HG03439 (cell line): ENCODE data around the gene SMIM7.
A peak's percentile ranks its signal among the peaks of the same experiment; 100 is the strongest.
"Not testable (repeated sequence)": the region's sequence is repeated elsewhere in the genome, so short reads cannot be mapped to it uniquely, and the experiment has no call there.

Experiments used
- ATAC-seq: cut with Tn5 transposase; IDR thresholded peaks from one replicate; pipeline ENCODE4 v1.9.1; 2021; ENCODE audit warnings: mild to moderate bottlenecking, moderate library complexity; ENCODE audit not compliant: unreplicated experiment

Gene SMIM7

DNA sequence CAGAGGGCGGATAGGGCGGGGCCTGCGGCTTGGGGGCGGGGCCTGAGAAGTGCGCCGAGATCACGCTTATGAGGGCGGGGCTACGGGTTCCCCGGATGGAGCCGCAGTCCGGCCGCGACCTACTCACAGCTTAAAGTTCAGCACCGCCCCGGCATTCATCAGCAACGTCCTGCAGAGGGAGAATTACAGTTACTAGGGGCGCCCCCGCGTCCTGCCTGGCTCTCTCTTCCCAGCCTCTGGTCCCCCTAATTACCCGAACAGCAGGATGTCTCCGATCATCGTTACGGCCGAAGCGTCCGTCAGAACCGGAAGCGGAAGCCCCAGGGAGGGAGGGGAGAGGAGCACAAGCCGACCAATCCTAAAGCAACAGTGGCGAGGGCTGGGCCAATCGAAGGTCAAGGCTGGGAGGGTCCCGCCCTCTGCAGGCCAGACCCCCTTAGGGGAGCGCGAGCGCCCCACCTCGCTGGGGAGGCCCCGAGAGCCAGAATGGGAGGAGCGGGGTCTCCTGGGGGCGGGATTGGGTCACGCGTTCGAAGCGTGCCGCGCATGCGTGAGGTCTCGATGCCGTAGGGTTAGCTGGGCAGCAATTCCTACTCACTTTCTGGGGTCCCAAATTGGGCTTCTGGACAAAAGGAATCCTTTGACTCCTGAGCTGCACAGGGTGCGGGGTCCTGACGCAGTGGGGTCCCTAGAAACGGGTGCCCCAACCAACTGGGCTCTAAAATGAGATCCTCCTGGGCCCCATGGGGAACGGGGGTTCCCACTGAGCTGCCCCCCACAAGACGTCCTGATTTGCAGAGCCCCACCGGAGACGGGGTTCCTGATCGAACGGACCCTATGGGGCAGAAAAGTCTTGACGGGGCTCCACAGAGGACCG is at the start of gene SMIM7:
TSS of gene SMIM7 (minus strand) at position 313 of the 877 bp plus-strand sequence. CDS start at position 279, 34 bp downstream.
- ATAC-seq: peak; percentile 90

DNA sequence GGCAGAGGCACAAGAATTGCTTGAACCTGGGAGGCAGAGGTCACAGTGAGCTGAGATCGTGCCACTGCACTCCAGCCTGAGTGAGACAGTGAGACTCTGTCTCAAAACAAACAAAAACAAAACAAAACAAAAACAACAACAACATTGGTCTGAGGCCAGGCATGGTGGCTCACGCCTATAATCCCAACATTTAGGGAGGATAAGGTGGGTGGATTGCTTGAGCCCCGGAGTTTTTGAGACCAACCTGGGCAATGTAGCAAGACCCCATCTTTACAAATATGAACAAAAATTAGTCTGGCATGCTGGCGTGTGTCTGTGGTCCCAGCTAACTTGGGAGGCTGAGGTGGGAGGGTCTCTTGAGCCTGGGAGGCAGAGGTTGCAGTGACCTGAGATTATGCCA is 43.7 kb upstream of the SMIM7 start:
- no peak for ATAC-seq

DNA sequence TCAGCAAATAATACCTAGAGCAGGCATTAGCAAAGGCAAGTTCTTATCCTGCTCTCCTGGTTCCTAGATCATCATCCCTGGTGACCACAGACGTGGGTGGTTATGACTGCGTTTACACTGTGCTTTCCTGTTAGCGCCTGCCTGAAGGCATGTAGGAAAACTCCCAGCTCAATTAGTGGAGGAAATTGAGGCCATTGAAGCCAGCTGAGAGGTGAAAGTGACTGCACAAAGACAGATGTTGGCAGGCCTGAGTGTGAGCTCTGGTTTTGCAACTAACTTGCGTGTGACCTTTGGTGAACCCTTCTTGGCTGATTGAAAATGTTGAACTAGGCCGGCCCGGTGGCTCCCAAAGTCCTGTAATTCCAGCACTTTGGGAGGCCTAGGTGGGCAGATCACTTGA is 42.2 kb upstream of the SMIM7 start:
- ATAC-seq: no peak

- ATAC-seq: no peak
Observed at GRCh38 chr19:16698914-16699313, 39.0 kb upstream of the SMIM7 start.

- no peak for ATAC-seq
Observed at GRCh38 chr19:16688084-16688483, 28.1 kb upstream of the SMIM7 start.

- no peak for ATAC-seq
Observed at GRCh38 chr19:16684216-16684615, 24.3 kb upstream of the SMIM7 start.

- no peak for ATAC-seq
Observed at GRCh38 chr19:16682539-16682938, 22.6 kb upstream of the SMIM7 start.

DNA sequence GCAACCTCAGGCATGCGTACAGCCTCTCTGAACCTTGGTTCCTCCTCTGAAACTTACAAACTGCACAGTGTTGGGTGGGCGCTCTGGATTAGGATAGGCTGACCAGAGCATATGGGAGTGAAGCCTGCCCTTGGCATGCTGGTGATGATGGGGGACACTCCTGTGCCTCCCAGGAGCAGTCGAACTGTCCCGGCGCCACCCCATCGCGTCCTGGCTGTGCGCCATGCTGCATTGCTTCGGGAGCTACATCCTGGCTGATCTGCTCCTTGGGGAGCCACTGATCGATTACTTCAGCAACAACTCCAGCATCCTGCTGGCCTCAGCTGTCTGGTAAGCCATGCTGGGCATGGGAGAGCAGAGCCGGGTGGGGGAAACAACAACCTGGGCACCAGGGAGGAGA is 19.9 kb upstream of the SMIM7 start:
- no peak for ATAC-seq

GRCh38 chr19:16678498-16678897 is 18.6 kb upstream of the SMIM7 start:
- ATAC-seq: no peak

- ATAC-seq: no peak
Observed at GRCh38 chr19:16677055-16677454, 17.1 kb upstream of the SMIM7 start.

GRCh38 chr19:16676101-16676798 is 16.3 kb upstream of the SMIM7 start:
- no peak for ATAC-seq

DNA sequence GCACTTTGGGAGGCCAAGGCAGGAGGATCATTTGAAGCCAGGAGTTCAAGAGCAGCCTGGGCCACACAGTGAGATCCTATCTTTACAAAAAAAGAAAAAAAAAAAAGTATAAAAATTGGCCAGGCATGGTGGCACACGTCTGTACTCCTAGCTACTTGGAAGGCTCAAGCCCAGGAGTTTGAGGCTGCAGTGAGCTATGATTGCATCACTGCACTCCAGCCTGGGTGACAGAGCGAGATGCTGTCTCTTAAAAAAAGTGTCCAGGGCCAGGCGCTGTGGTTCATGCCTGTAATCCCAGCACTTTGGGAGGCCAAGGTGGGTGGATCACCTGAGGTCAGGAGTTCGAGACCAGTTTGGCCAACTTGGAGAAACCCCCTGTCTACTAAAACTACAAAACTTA is 13.9 kb upstream of the SMIM7 start:
- not testable (repeated sequence) for ATAC-seq

- ATAC-seq: no peak
Observed at GRCh38 chr19:16673231-16673630, 13.3 kb upstream of the SMIM7 start.

DNA sequence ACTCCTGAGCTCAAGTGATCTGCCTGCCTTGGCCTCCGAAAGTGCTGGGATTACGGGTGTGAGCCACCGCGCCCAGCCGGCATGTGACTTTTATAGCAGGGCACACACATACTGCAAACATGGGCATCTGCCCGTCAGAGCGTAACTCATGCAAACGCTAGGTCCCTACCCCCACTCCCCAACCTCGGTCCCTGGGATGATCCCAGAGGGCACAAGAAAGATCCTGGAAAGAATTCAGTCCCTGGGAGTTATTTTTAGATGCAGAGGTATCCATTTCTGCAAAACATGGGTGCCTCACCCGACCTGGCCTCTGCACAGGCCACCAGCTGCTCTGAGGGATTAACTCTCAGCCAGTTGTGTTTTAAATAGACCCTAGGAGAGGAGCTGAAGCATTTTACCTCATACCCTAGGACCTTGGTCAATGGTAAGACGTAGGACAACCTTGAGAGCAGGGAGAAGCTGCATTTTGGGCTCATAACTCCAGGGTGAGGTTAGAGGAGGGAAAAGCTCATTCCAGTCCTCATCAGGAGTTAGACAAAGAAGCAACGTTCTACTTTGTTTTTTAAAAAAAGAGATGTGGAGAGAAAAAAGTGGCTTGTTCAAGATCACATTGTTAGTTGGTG is 11.8 kb upstream of the SMIM7 start:
- ATAC-seq: no peak

- ATAC-seq: no peak
Observed at GRCh38 chr19:16670291-16670690, 10.3 kb upstream of the SMIM7 start.

GRCh38 chr19:16668702-16669101 is 8.8 kb upstream of the SMIM7 start:
- not testable (repeated sequence) for ATAC-seq

DNA sequence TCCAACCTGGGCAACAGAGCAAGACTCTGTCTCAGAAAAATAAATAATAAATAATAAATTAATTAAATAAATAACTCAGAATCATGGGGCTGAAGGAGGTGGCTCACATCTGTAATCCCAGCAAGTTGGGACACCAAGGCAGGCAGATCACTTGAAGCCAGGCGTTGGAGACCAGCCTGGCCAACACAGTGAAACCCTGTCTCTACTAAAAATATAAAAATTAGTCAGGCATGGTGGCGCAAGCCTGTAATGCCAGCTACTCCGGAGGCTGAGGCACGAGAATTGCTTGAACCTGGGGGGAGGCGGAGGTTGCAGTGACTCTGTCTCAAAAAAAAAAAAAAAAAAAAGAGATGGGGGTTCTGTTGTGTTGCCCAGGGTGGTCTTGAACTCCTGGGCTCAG is 8.2 kb upstream of the SMIM7 start:
- ATAC-seq: no peak

DNA sequence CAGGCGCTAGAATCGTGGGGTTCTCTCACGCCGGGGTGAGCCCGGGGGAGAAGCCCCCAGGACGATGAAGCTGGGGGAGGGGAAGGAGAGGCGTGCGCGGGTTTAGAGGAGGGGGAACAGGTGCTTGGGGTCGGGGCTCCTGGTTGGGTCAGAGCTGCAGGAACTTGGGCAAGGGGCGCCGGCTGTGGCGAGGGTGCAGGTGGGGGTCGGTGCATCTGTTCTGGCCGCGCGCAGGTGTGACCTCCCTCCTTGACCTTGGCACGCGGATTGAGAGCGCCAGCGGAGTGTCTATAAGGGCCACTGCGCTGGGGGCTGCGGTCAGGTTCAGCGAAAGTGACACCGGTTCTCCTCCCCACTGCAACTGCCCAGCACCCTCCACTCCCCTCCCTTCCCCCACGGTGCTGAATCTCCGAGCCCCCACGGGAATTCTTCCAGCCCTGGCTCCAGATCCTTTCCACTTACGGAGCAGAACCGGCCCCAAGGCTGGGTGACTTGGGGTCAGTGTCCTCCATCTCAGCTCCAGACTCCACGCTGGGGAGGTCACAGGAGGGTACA is 1.6 kb upstream of the SMIM7 start:
- ATAC-seq: no peak

DNA sequence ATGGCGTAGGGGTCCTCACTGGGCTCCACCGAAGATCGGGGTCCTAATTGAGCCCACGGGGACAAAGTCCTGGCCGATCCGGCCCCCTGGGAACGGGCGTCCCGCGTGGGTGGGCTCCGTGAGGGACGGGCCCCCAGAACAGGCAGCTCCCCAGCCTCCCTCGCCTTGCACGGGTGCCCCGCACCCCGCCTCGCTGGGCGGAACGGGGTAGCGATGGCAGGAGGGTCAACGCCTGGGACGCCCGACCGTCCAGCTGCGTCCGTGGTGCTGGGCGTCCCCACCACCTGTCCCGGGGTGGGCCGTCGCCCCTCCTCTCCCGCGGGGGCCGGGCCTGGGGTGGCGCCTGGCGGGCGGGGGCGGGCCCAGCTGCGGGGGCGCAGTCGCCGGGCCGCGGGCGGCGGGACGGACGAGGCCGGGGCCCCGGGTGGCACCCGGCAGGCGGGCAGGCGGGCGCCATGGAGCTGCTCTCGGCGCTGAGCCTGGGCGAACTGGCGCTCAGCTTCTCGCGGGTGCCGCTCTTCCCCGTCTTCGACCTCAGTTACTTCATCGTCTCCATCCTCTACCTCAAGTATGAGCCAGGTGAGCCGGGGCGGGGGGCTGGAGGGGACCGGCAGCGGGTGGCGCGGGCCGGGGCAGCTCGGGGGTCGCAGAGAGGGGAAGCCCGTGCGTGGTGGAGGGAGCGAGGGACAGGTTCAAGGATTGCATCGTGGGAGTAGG is 977 bp upstream of the SMIM7 start, which contains the start of gene TMEM38A:
TSS of gene TMEM38A (plus strand) at position 377 of the 717 bp plus-strand sequence. CDS start at position 456, 79 bp downstream.
- peak; percentile 33 for ATAC-seq

GRCh38 chr19:16659464-16659831 is 496 bp downstream of the SMIM7 start:
- ATAC-seq: no peak

DNA sequence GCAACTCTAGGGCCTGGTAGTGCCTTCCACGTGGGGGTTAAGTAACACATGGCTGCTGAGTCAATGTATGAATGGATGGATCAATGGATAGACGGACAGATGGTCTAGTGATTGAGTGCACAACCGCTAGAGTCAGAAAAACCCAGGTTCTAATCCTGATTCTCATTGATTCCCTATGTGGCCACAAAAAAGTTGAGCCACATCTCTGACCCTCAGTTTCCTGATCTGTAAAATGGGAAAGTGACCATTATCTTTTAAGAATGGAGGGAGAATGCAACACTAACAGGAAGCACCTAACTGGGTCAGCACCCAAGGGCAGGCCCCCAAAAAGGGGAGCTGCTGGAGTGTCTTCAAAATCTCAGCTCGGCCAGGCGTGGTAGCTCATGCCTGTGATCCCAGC is 2.6 kb downstream of the SMIM7 start:
- no peak for ATAC-seq
